SU-DHL-6 (cell line): ENCODE measurements around the gene TXNL4B.

Source experiments
- H2AFZ ChIP-seq: fragments of 200-600 bp; sonication (generic); 2 replicates; pipeline ENCODE4 v1.6.1; 2014; ENCODE audit warnings: low read depth, mild to moderate bottlenecking, moderate library complexity, mixed read lengths, antibody characterized with exemption, low read length; ENCODE audit not compliant: severe bottlenecking
- H3F3A ChIP-seq: fragments of 200-600 bp; shearing (Covaris generic); 2 replicates; pipeline ENCODE4 v1.6.0; 2016; ENCODE audit warnings: antibody characterized with exemption, mild to moderate bottlenecking; ENCODE audit not compliant: insufficient read depth
- H3K27ac ChIP-seq: fragments of 200-600 bp; sonication (generic); 2 replicates; pipeline ENCODE4 v1.5.1; 2016; ENCODE audit warnings: low read depth, mild to moderate bottlenecking, low read length, moderate library complexity, mixed read lengths
- H3K27me3 ChIP-seq: fragments of 200-600 bp; sonication (generic), shearing (Covaris generic); 2 replicates; pipeline ENCODE4 v1.6.0; 2014; ENCODE audit warnings: mild to moderate bottlenecking, low read length
- H3K36me3 ChIP-seq: fragments of 200-600 bp; sonication (generic); 2 replicates; pipeline ENCODE4 v1.6.1; 2014; ENCODE audit warnings: mild to moderate bottlenecking, low read length, mixed read lengths
- H3K4me2 ChIP-seq: fragments of 300-600, 200-600 bp; shearing (Covaris generic), sonication (generic); 2 replicates; pipeline ENCODE4 v1.6.0; 2014; ENCODE audit warnings: low read length, low read depth, mild to moderate bottlenecking; ENCODE audit not compliant: poor library complexity, severe bottlenecking
- H3K4me3 ChIP-seq: fragments of 200-600 bp; sonication (generic); 2 replicates; pipeline ENCODE4 v1.5.1; 2014; ENCODE audit warnings: antibody characterized with exemption, low read length, mild to moderate bottlenecking, mixed read lengths; ENCODE audit not compliant: insufficient read depth, poor library complexity, severe bottlenecking
- H3K79me2 ChIP-seq: fragments of 200-600 bp; sonication (generic); 2 replicates; pipeline ENCODE4 v1.6.1; 2014; ENCODE audit warnings: mild to moderate bottlenecking, low read length, moderate library complexity; ENCODE audit not compliant: insufficient read depth
- H3K9ac ChIP-seq: fragments of 200-600 bp; sonication (generic); 2 replicates; pipeline ENCODE4 v1.7.0; 2014; ENCODE audit warnings: mild to moderate bottlenecking, low read length
- H3K9me2 ChIP-seq: fragments of 200-600 bp; sonication (generic); replicated peaks from 2 replicates; pipeline ENCODE4 v1.6.1; 2014; ENCODE audit warnings: low read length; ENCODE audit not compliant: insufficient read depth
- H3K9me3 ChIP-seq: fragments of 200-600 bp; sonication (generic); 2 replicates; pipeline ENCODE4 v1.6.1; 2014; ENCODE audit warnings: low read length, mixed read lengths; ENCODE audit not compliant: insufficient read depth
- H4K20me1 ChIP-seq: fragments of 200-600 bp; sonication (generic); 2 replicates; pipeline ENCODE4 v1.6.1; 2014; ENCODE audit warnings: low read depth, mild to moderate bottlenecking, antibody characterized with exemption, low read length, moderate library complexity, mixed read lengths
- EZH2phosphoT487 ChIP-seq: fragments of 200-600 bp; sonication (generic), shearing (Covaris generic); conservative IDR thresholded peaks from 2 replicates; pipeline ENCODE4 v1.6.1; 2018; ENCODE audit warnings: mild to moderate bottlenecking, antibody characterized with exemption, low read length, moderate library complexity, mixed read lengths
- TF ChIP-seq, protein P1 (sequence below): fragments of 200-600 bp; sonication (generic); IDR thresholded peaks from one replicate; pipeline ENCODE4 v1.5.1; 2017; ENCODE audit warnings: antibody characterized with exemption, mild to moderate bottlenecking, low read length, moderate library complexity; ENCODE audit not compliant: insufficient read depth, poor library complexity, severe bottlenecking

The TXNL4B gene

DNA sequence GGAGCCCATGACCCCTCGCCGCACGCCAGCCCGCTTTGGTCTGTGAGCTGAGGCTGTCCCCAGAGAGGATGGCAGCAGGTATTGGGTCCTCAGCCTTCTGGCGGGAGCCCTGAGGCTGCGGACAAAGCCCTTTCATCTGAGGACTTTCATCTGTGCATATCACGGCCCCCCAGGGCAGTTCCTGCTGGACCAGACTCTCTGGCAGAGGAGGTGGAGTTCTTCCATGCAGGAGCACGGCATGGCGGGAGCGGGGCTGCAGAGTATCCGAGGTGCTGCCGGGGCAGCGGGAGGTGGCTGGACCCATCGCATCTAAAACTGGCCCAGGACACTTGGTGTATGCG is 19.0 kb upstream of the TXNL4B start:
- Histone ChIP-seq H3K27me3 (no peaks in the 10 kb centered on the region), H3K79me2 (no peaks in the 10 kb centered on the region), H3K9me3 (no peaks in the 10 kb centered on the region), H3K27ac (no peak overlapping the region), H4K20me1 (no peaks in the 10 kb centered on the region), H3K4me2 (no peak overlapping the region), H3K9me2 (no peaks in the 10 kb centered on the region), H3K36me3 (peaks cover 2% of the 10 kb centered on the region; the same call in 1 of the 2 replicates), H3K4me3 (no peak overlapping the region), H3F3A (no peaks in the 10 kb centered on the region), H2AFZ (no peak overlapping the region), H3K9ac (no peak overlapping the region)
- TF ChIP-seq EZH2phosphoT487, result no peak
- TF ChIP-seq, protein P1, sequence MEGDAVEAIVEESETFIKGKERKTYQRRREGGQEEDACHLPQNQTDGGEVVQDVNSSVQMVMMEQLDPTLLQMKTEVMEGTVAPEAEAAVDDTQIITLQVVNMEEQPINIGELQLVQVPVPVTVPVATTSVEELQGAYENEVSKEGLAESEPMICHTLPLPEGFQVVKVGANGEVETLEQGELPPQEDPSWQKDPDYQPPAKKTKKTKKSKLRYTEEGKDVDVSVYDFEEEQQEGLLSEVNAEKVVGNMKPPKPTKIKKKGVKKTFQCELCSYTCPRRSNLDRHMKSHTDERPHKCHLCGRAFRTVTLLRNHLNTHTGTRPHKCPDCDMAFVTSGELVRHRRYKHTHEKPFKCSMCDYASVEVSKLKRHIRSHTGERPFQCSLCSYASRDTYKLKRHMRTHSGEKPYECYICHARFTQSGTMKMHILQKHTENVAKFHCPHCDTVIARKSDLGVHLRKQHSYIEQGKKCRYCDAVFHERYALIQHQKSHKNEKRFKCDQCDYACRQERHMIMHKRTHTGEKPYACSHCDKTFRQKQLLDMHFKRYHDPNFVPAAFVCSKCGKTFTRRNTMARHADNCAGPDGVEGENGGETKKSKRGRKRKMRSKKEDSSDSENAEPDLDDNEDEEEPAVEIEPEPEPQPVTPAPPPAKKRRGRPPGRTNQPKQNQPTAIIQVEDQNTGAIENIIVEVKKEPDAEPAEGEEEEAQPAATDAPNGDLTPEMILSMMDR, result no peak

GRCh38 chr16:72111657-72112451 is 18.4 kb upstream of the TXNL4B start:
- no peaks in the 10 kb centered on the region for H3K79me2 ChIP-seq
- no peaks in the 10 kb centered on the region for H3F3A ChIP-seq
- H3K27ac ChIP-seq, result no peak overlapping the region
- H4K20me1 ChIP-seq, result no peaks in the 10 kb centered on the region
- no peaks in the 10 kb centered on the region for H3K9me3 ChIP-seq
- peaks cover 2% of the 10 kb centered on the region; the same call in 1 of the 2 replicates for H3K36me3 ChIP-seq
- H3K9me2 ChIP-seq, result no peaks in the 10 kb centered on the region
- H3K9ac ChIP-seq, result no peak overlapping the region
- no peaks in the 10 kb centered on the region for H3K27me3 ChIP-seq
- no peak overlapping the region for H3K4me3 ChIP-seq
- H3K4me2 ChIP-seq, result no peak overlapping the region
- TF ChIP-seq EZH2phosphoT487, result no peak
- TF ChIP-seq, protein P1, result no peak
- H2AFZ ChIP-seq, result no peak overlapping the region

- no peak overlapping the region for H3K4me3 ChIP-seq
- H3K9ac ChIP-seq, result no peak overlapping the region
- no peak overlapping the region for H3K4me2 ChIP-seq
- H3K9me2 ChIP-seq, result no peaks in the 10 kb centered on the region
- no peaks in the 10 kb centered on the region for H3F3A ChIP-seq
- TF ChIP-seq EZH2phosphoT487, result no peak
- TF ChIP-seq, protein P1, result no peak
- no peak overlapping the region for H2AFZ ChIP-seq
- H3K27me3 ChIP-seq, result no peaks in the 10 kb centered on the region
- H3K36me3 ChIP-seq, result peaks cover 2% of the 10 kb centered on the region; the same call in 1 of the 2 replicates
- H3K27ac ChIP-seq, result no peak overlapping the region
- H4K20me1 ChIP-seq, result no peaks in the 10 kb centered on the region
- H3K79me2 ChIP-seq, result no peaks in the 10 kb centered on the region
- no peaks in the 10 kb centered on the region for H3K9me3 ChIP-seq
Observed at GRCh38 chr16:72110662-72111615, 17.5 kb upstream of the TXNL4B start.
